K562 (cell line): ENCODE measurements around the gene FYTTD1. TPM values are rescaled to one million over a fixed set of nuclear protein-coding genes. Genes with fewer than 3 reads are reported as not detected.

ENCODE experiments used
- ATAC-seq: fragments of 200-7000 bp; cut with Tn5 transposase; 3 replicates; pipeline ENCODE4 v1.9.1; 2020; ENCODE audit warnings: moderate library complexity
- BruUV-seq: library from RNA; stranded (reverse); fragments of 400-500 nt; replicated peaks from 2 replicates; lab custom pipeline; 2021; lab: Mats Ljungman, UMichigan
- CTCF ChIA-PET: fragments of 300-600 bp; formaldehyde crosslinking; extraction: SDS; loops from one replicate; lab custom pipeline; 2021; ENCODE audit warnings: low intra/inter-chr PET ratio; lab: Yijun Ruan, JAX
- POLR2A ChIA-PET: fragments of 300-600, 350-650 bp; sonication (Branson Sonifier 250); formaldehyde crosslinking; extraction: SDS; loops from one replicate; lab custom pipeline; 2021; ENCODE audit warnings: antibody characterized with exemption, inconsistent platforms; lab: Yijun Ruan, JAX
- DNase-seq, 4 experiments: peaks; one replicate each; pipeline versions ENCODE4 v3.0.0 to v3.0.0-alpha.2; 2011 to 2018; ENCODE audit warnings: low spot score in 3 of 4, mixed read lengths in 3 of 4; ENCODE audit errors: extremely low read depth in 1 of 4
- FAIRE-seq: peaks from 2 replicates; lab custom pipeline; 2011; peaks lifted over from hg19 to GRCh38; lab: Jason Lieb, UNC
- H2AFZ ChIP-seq: 2 replicates; pipeline ENCODE4 v1.6.0; 2011; ENCODE audit warnings: low read depth, low read length, control low read depth, inconsistent platforms
- H3K27ac ChIP-seq: fragments of 200-600 bp; 3 replicates; pipeline ENCODE4 v1.8.0; 2011; ENCODE audit warnings: low read depth, mild to moderate bottlenecking, control low read depth, inconsistent platforms, low read length, moderate library complexity, mixed read lengths; ENCODE audit errors: extremely low read depth
- H3K27me3 ChIP-seq, 2 experiments: fragments of 300-600 bp in 1 of 2; 2 replicates in 1 of 2; 3 replicates in 1 of 2; pipeline versions ENCODE4 v1.6.0 to v1.8.0; 2011; ENCODE audit warnings: inconsistent platforms in 2 of 2, low read length in 2 of 2, mild to moderate bottlenecking in 1 of 2, mixed read lengths in 1 of 2, moderate library complexity in 1 of 2; ENCODE audit not compliant: control insufficient read depth in 2 of 2, insufficient read depth in 2 of 2
- H3K36me3 ChIP-seq: fragments of 300-600 bp; 3 replicates; pipeline ENCODE4 v1.8.0; 2011; ENCODE audit warnings: mild to moderate bottlenecking, low read length, inconsistent platforms; ENCODE audit not compliant: control insufficient read depth, insufficient read depth
- H3K4me1 ChIP-seq, 2 experiments: fragments of 200-600 bp in 1 of 2; replicated peaks in 1 of 2; 2 replicates in 1 of 2; 3 replicates in 1 of 2; pipeline versions ENCODE4 v1.5.1 to v1.8.0; 2011; ENCODE audit warnings: inconsistent platforms in 2 of 2, low read length in 2 of 2, mild to moderate bottlenecking in 1 of 2, mixed read lengths in 1 of 2, moderate library complexity in 1 of 2; ENCODE audit not compliant: control insufficient read depth in 2 of 2, insufficient read depth in 2 of 2
- H3K4me2 ChIP-seq: 2 replicates; pipeline ENCODE4 v1.6.1; 2011; ENCODE audit warnings: low read length, control low read depth, inconsistent platforms, mixed read lengths; ENCODE audit not compliant: insufficient read depth
- H3K4me3 ChIP-seq: fragments of 200-600 bp; sonication (generic), shearing (Covaris generic); 2 replicates; pipeline ENCODE4 v1.5.1; 2016; ENCODE audit warnings: control low read depth, inconsistent platforms
- H3K79me2 ChIP-seq: fragments of 200-600 bp; 3 replicates; pipeline ENCODE4 v1.8.0; 2011; ENCODE audit warnings: low read length, inconsistent platforms; ENCODE audit not compliant: control insufficient read depth, insufficient read depth
- H3K9ac ChIP-seq, 2 experiments: 2 replicates each; pipeline versions ENCODE4 v1.6.0 to v1.6.1; 2011; ENCODE audit warnings: low read depth in 2 of 2, low read length in 2 of 2, control low read depth in 1 of 2, inconsistent platforms in 1 of 2, mild to moderate bottlenecking in 1 of 2, mixed read lengths in 1 of 2; ENCODE audit not compliant: insufficient read depth in 1 of 2
- H3K9me1 ChIP-seq: one replicate; pipeline ENCODE4 v1.6.0; 2011; ENCODE audit warnings: inconsistent platforms, mild to moderate bottlenecking, low read length, moderate library complexity; ENCODE audit not compliant: control insufficient read depth, insufficient read depth
- H3K9me3 ChIP-seq: replicated peaks from 2 replicates; pipeline ENCODE4 v1.5.1; 2011; ENCODE audit warnings: low read depth, low read length, inconsistent platforms; ENCODE audit not compliant: control insufficient read depth, insufficient read depth
- H4K20me1 ChIP-seq: replicated peaks from 2 replicates; pipeline ENCODE4 v1.6.1; 2011; ENCODE audit warnings: low read length, inconsistent platforms, mixed read lengths; ENCODE audit not compliant: control insufficient read depth, insufficient read depth
- EGR1 ChIP-seq: fragments of 450-650 bp; conservative IDR thresholded peaks from 2 replicates; pipeline ENCODE4 v1.6.1; 2017; ENCODE audit warnings: mild to moderate bottlenecking
- ZFP30 ChIP-seq: fragments of 250-450 bp; sonication (Bioruptor Pico); IDR thresholded peaks from 2 replicates; pipeline ENCODE4 v1.8.0; 2022; ENCODE audit warnings: moderate library complexity, mild to moderate bottlenecking, inconsistent platforms, borderline replicate concordance
- ZHX1 ChIP-seq: fragments of 150-350 bp; conservative IDR thresholded peaks from 2 replicates; pipeline ENCODE4 v1.6.1; 2014; ENCODE audit warnings: low read length
- WGBS: fragments of 100-300 bp; shearing (Covaris generic); methylation state at CpG from one replicate; pipeline ENCODE4 v1.1.6; 2016; ENCODE audit warnings: low coverage, mixed read lengths; ENCODE audit not compliant: insufficient coverage; ENCODE audit errors: missing lambda C conversion rate; 5-methylcytosine and 5-hydroxymethylcytosine counted together
- in situ Hi-C: fragments of 300-500 bp; cut with MboI; formaldehyde crosslinking; loops from 4 replicates; pipeline ENCODE4 v1.15.0; 2018; ENCODE audit warnings: inconsistent platforms, mixed read lengths
- intact Hi-C: fragments of 100-400 bp; cut with micrococcal nuclease; formaldehyde crosslinking; loops from 2 replicates; pipeline ENCODE4 v1.14.2; 2022
- polyA plus RNA-seq, 8 experiments: library from polyadenylated mRNA; depleted of rRNA in 4 of 8; stranded (reverse) in 5 of 8; unstranded in 3 of 8; fragments of >200 nt; fragmentation: Nextera tagmentation in 2 of 8; fragmentation: Illumina TruSeq in 1 of 8; extraction: Ambion mirVana in 2 of 8; extraction: Trizol in 1 of 8; gene quantifications; 2 replicates each; pipeline versions ENCODE4 v1.2.1 to v1.2.3, GENCODE V29; 2011 to 2014; ENCODE audit warnings: inconsistent platforms in 1 of 8, missing spikeins in 1 of 8
- total RNA-seq, 7 experiments: library from RNA; depleted of rRNA in 6 of 7; stranded (reverse); fragments of >200 nt in 6 of 7; fragmentation: Illumina TruSeq in 2 of 7; extraction: Trizol in 2 of 7; gene quantifications; 2 replicates each; pipeline versions ENCODE4 v1.2.1 to v1.2.3, GENCODE V29; 2011 to 2021; ENCODE audit warnings: low replicate concordance in 1 of 7

FYTTD1 gene
- total and polyA plus RNA-seq, 9 of the 15 experiments (the other 6 are each of a cell fraction or from before 2014, with no cell fraction given), result 35.7 to 106 (median 76.3) TPM

- no peak for FAIRE-seq
- Histone ChIP-seq H3K27me3 (no peaks in the 10 kb centered on the region), H3K4me3 (no peak overlapping the region), H4K20me1 (no peaks in the 10 kb centered on the region), H3K9me3 (no peaks in the 10 kb centered on the region), H3K79me2 (peaks cover 15% of the 10 kb centered on the region), H3K9ac (no peak overlapping the region), H2AFZ (no peak overlapping the region), H3K4me2 (no peak overlapping the region), H3K27ac (no peak overlapping the region), H3K9me1 (no peaks in the 10 kb centered on the region), H3K36me3 (peaks cover 23% of the 10 kb centered on the region; the same call in 1 of the 3 replicates), H3K4me1 (peaks cover 0 to 6% of the 10 kb centered on the region in 2 experiments; a peak in 2 of 5 replicates)
- DNase-seq, result no peak
- BruUV-seq, result no TSS peak
- TF ChIP-seq ZHX1, result no peak
- no peak for TF ChIP-seq ZFP30 (CRISPR knock-in tag)
- no peak for TF ChIP-seq EGR1
- ChIA-PET POLR2A (no interaction called here), CTCF (no interaction called here)
- in situ Hi-C loops (no loop called here), intact Hi-C loops (no loop called here)
- 93% methylated on average over 1 of the region's 1 CpG for WGBS
- no peak for ATAC-seq
These were observed 37.7 kb downstream of the FYTTD1 start for GRCh38 chr3:197787412-197787811.
